Activated CD8-positive, alpha-beta memory T cell treated with anti-CD3 and anti-CD28 coated beads, Interleukin-2, amount 10 ng/mL, durations not matched to agents 7 days and 5 days (primary cell): ENCODE results near the gene LRRC75A. TPM values are rescaled to one million over a fixed set of nuclear protein-coding genes. Genes with fewer than 3 reads are reported as not detected.
"Not testable (repeated sequence)": the region's sequence is repeated elsewhere in the genome, so short reads cannot be mapped to it uniquely, and the experiment has no call there.

Experiments used
- ATAC-seq: fragments of 150-1000 bp; cut with Tn5 transposase; one replicate; pipeline ENCODE4 v1.10.0; 2021; ENCODE audit warnings: moderate library complexity
- CTCF ChIA-PET: fragments of 350-600 bp; sonication (Branson Sonifier 250); formaldehyde crosslinking; loops from one replicate; lab custom pipeline; 2021; ENCODE audit warnings: antibody characterized with exemption; lab: Charles Lee
- DNase-seq: peaks from one replicate; pipeline ENCODE4 v3.0.0-alpha.2; 2020
- H3K27ac Mint-ChIP-seq: one replicate; pipeline ENCODE4 v1.8.0; 2021; ENCODE audit warnings: mild to moderate bottlenecking, mixed read lengths
- H3K27me3 Mint-ChIP-seq: one replicate; pipeline ENCODE4 v1.8.0; 2021; ENCODE audit warnings: mixed read lengths
- H3K36me3 Mint-ChIP-seq: one replicate; pipeline ENCODE4 v1.8.0; 2021; ENCODE audit warnings: mild to moderate bottlenecking, mixed read lengths
- H3K4me1 Mint-ChIP-seq: one replicate; pipeline ENCODE4 v1.8.0; 2021; ENCODE audit warnings: mixed read lengths
- H3K4me3 Mint-ChIP-seq: one replicate; pipeline ENCODE4 v1.8.0; 2021; ENCODE audit warnings: mild to moderate bottlenecking, moderate library complexity, mixed read lengths
- H3K9me3 Mint-ChIP-seq: one replicate; pipeline ENCODE4 v1.8.0; 2022; ENCODE audit warnings: low read depth, mixed read lengths
- total RNA-seq, 2 experiments: library from RNA; stranded (reverse); gene quantifications; one replicate each; pipeline ENCODE4 v1.2.3, GENCODE V29; 2021

Gene LRRC75A
- total RNA-seq, 2 experiments from 2014 or later = 3.0 to 4.6 TPM

DNA sequence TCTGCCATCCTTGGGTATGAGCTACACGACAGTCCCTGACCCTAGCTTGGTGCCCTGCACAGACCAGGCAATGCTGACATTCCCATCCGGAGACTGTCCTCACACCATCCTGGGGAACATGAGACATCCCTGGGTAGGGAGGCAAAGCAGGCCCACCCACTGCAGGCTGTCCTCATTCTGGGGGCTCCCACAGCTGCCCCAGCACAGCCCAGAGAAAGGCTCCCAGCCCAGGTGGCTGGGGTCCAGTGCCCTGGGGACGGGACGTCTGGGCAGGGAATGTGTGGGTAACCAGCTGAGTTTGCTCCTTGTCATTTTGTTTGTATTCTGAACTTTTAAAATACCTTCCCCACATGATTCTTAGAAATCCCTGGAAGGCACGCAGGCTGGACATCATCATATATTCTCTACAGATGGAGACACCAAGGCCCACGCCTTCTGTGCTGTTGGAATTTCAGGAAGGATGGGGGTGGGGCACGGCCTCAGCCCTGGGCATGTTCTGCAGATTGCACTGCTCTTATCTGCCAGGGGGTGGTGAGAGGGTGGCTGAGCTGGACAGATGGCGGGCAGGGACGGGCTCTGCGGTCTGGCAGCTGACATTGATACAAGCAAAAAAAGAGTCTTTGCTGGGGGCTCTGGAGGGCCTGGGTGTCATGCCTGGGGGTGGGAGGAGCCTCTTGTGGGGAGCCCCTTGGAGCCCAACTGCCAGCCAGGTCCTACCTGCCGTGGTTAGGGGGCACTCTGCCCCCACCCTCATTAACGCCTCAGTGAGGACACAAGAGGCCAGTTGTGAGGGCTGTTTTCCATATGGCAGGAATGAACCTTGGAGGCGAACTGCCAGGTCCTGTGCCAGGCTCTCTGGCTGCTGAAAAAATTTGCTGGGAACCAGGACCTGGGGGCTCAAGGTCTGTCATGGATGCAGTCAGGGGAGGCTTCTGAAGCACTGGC, 28.4 kb downstream of the LRRC75A start:
- no peak overlapping the region for H3K27ac Mint-ChIP-seq
- CTCF ChIA-PET = no interaction called here
- H3K9me3 Mint-ChIP-seq = no peaks in the 10 kb centered on the region
- H3K4me1 Mint-ChIP-seq = no peaks in the 10 kb centered on the region
- peaks cover 1% of the 10 kb centered on the region for H3K36me3 Mint-ChIP-seq
- H3K27me3 Mint-ChIP-seq = no peaks in the 10 kb centered on the region
- no peak overlapping the region for H3K4me3 Mint-ChIP-seq
- DNase-seq (no peak), ATAC-seq (no peak)

GRCh38 chr17:16462070-16462864, 29.7 kb downstream of the LRRC75A start:
- H3K9me3 Mint-ChIP-seq = no peaks in the 10 kb centered on the region
- no peak for ATAC-seq
- H3K27me3 Mint-ChIP-seq = no peaks in the 10 kb centered on the region
- CTCF ChIA-PET = interaction anchor here (1.4 kb wide), 1 partner anchor 9 kb away, joined by 4 read pairs; no protein-coding TSS in a partner anchor
- H3K36me3 Mint-ChIP-seq = peaks cover 1% of the 10 kb centered on the region
- no peaks in the 10 kb centered on the region for H3K4me1 Mint-ChIP-seq
- no peak for DNase-seq
- no peak overlapping the region for H3K27ac Mint-ChIP-seq
- no peak overlapping the region for H3K4me3 Mint-ChIP-seq

DNA sequence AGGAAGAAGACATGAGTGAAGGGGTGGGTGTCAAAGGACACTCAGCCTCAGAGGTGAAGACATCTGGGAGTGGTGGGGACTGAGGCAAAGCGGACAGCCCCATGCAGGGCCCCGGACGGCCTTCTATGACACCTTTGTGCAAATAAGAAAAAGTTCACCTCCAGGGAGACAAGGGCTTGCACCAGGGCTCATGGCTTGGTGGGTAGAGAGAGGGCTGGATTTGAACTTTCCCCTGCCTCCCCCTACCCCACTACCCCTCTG, 30.5 kb downstream of the LRRC75A start:
- Mint-ChIP-seq H3K36me3 (peaks cover 1% of the 10 kb centered on the region), H3K9me3 (no peaks in the 10 kb centered on the region), H3K4me3 (no peak overlapping the region), H3K27me3 (no peaks in the 10 kb centered on the region), H3K4me1 (no peaks in the 10 kb centered on the region), H3K27ac (no peak overlapping the region)
- CTCF ChIA-PET = interaction anchor here (1.4 kb wide), 1 partner anchor 8 kb away, joined by 4 read pairs; no protein-coding TSS in a partner anchor
- no peak for ATAC-seq
- no peak for DNase-seq

- no peaks in the 10 kb centered on the region for H3K4me1 Mint-ChIP-seq
- peaks cover 1% of the 10 kb centered on the region for H3K36me3 Mint-ChIP-seq
- H3K27ac Mint-ChIP-seq = no peak overlapping the region
- ATAC-seq (no peak), DNase-seq (no peak)
- H3K4me3 Mint-ChIP-seq = no peak overlapping the region
- CTCF ChIA-PET = interaction anchor here (0.6 to 1.4 kb wide), 2 partner anchors 8 to 61 kb away, joined by 3 to 4 read pairs; no protein-coding TSS in a partner anchor
- no peaks in the 10 kb centered on the region for H3K27me3 Mint-ChIP-seq
- H3K9me3 Mint-ChIP-seq = no peaks in the 10 kb centered on the region
Observed at GRCh38 chr17:16460796-16461605, 31.0 kb downstream of the LRRC75A start.

- no peak for ATAC-seq
- H3K9me3 Mint-ChIP-seq = no peaks in the 10 kb centered on the region
- H3K4me1 Mint-ChIP-seq = no peaks in the 10 kb centered on the region
- H3K36me3 Mint-ChIP-seq = peaks cover 1% of the 10 kb centered on the region
- CTCF ChIA-PET = no interaction called here
- H3K27me3 Mint-ChIP-seq = no peaks in the 10 kb centered on the region
- no peak overlapping the region for H3K27ac Mint-ChIP-seq
- no peak for DNase-seq
- no peak overlapping the region for H3K4me3 Mint-ChIP-seq
Observed at GRCh38 chr17:16459855-16460550, 32.0 kb downstream of the LRRC75A start.

DNA sequence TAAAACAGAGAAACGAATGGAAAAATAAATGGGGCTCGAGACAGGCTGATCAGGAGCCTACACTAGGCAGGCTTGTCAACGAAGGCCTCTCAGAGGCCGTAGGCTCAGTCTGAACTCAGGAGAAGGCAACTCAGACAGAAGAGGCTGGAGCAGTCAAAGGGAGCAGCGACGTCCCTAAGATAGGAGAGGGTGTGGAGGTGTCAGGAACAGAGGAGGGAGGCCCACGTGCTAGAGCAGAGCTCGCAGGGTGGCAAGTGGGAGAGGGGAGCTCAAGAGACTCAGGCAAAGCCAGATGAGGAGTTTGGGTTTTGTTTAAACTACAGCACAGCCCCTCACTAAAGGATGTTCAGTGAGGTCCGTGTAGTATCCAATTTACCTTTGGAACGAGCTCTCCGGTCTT, 32.7 kb downstream of the LRRC75A start:
- Mint-ChIP-seq H3K27me3 (no peaks in the 10 kb centered on the region), H3K9me3 (no peaks in the 10 kb centered on the region), H3K4me1 (no peaks in the 10 kb centered on the region), H3K4me3 (no peak overlapping the region), H3K36me3 (peaks cover 1% of the 10 kb centered on the region), H3K27ac (peak overlapping the region; percentile 0)
- no peak for DNase-seq
- no peak for ATAC-seq
- CTCF ChIA-PET = interaction anchor here (1.1 kb wide), 1 partner anchor 62 kb away, joined by 5 read pairs; no protein-coding TSS in a partner anchor

DNA sequence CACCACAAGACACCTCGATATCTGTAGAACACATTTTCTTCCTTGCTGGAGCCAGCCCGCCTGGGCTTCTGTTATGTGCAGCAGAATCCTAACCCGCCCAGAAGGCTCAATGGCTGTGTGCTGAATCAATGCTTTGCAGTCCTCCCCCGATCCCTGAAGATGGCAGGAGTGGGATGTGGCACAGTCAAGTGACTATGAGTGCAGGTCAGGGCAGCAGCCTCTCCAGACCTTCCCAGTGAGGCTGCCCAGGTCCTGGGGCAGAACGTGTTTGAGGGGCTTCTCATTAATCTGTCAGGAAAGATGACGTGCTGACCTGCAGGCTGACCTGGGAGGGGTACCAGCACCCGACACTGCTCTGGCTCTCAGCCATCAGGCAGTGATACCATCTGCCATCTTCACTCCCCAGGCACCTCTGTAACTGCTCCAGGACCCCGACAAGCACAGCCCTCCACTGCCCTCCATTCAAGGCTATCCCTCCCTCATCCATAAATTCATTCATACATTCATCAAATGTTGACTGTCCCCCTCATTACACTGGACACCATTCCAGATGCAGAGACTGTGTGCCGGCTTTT, 35.2 kb downstream of the LRRC75A start:
- peak overlapping the region; percentile 24 for H3K27ac Mint-ChIP-seq
- H3K4me3 Mint-ChIP-seq = no peak overlapping the region
- no peaks in the 10 kb centered on the region for H3K27me3 Mint-ChIP-seq
- peaks cover 1% of the 10 kb centered on the region for H3K36me3 Mint-ChIP-seq
- no peak for ATAC-seq
- CTCF ChIA-PET = no interaction called here
- H3K9me3 Mint-ChIP-seq = no peaks in the 10 kb centered on the region
- no peak for DNase-seq
- peaks cover 3% of the 10 kb centered on the region for H3K4me1 Mint-ChIP-seq

DNA sequence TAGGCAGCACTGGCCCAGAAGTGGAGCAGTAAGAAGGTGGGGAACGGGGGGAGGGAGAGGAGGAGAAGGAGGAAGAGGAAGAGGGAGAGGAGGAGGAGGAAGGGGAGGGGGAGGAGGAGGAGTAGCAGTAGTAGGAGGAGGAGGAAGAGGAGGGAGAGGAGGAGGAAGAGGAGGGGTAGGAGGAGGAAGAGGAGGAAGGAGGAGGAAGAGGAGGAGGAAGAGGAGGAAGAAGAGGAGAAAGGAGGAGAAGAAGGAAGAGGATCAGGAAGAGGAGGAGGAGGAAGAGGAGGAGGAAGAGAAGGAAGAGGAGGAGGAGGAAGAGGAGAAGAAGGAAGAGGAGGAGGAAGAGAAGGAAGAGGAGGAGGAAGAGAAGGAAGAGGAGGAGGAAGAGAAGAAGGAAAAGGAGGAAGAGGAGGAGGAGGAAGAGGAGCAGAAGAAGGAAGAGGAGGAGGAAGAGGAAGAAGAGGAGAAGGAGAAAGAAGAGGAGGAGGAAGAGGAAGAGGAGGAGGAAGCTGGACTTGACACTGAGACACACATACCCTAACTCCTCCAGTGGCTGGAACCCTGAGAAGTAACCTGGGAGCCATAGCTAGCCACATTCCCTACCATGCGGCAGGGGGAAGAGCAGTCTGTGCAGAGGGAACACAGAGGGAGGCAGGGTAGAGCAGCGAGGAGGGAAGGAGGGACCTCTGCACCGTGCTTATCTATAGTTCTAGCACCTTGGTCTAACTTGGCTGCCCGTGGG, 35.8 kb downstream of the LRRC75A start:
- ATAC-seq (no peak), DNase-seq (no peak)
- no peaks in the 10 kb centered on the region for H3K9me3 Mint-ChIP-seq
- peaks cover 1% of the 10 kb centered on the region for H3K36me3 Mint-ChIP-seq
- peaks cover 3% of the 10 kb centered on the region for H3K4me1 Mint-ChIP-seq
- CTCF ChIA-PET = interaction anchor here (6.1 kb wide), 1 partner anchor 14 kb away, joined by 55 read pairs; no protein-coding TSS in a partner anchor
- H3K4me3 Mint-ChIP-seq = no peak overlapping the region
- peak overlapping the region; percentile 24 for H3K27ac Mint-ChIP-seq
- H3K27me3 Mint-ChIP-seq = no peaks in the 10 kb centered on the region

DNA sequence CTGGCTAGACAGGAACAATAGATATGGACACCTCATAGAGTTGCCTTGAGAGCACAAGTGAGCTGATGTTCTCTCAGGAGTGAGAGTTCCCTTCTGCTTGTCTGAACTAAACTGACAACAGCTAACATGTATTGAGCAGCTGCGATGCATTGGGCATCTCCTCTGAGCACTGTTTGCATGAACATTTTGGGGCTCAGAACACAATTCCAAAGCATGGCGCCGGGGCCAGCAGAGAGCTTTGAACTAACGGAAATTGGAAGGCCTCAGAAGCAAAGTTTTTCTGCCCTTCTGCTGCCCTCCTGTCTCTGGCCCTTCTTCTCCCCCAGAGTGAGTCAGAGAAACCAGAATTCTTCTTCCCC, 38.5 kb downstream of the LRRC75A start:
- peaks cover 11% of the 10 kb centered on the region for H3K4me1 Mint-ChIP-seq
- H3K36me3 Mint-ChIP-seq = peaks cover 6% of the 10 kb centered on the region
- DNase-seq (no peak), ATAC-seq (no peak)
- H3K27me3 Mint-ChIP-seq = no peaks in the 10 kb centered on the region
- no peak overlapping the region for H3K4me3 Mint-ChIP-seq
- CTCF ChIA-PET = interaction anchor here (0.7 to 6.1 kb wide), 21 partner anchors 9 to 136 kb away, joined by 3 to 63 read pairs (median 3); partner anchors contain the start of gene TRPV2
- peak overlapping the region; percentile 21 for H3K27ac Mint-ChIP-seq
- no peaks in the 10 kb centered on the region for H3K9me3 Mint-ChIP-seq

DNA sequence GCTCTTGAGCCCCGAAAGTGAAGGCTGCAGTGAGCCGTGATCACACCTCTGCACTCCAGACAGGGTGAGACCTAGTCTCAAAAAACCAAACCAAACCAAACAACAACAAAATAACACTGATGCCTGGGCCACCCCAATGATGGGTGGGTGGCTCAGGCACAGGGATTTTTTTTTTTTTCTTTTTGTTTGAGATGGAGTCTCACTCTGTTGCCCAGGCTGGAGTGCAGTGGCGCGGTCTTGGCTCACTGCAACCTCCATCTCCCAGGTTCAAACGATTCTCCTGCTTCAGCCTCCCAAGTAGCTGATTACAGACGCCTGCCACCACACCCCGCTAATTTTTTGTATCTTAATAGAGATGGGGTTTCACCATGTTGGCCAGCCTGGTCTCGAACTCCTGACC, 39.7 kb downstream of the LRRC75A start:
- H3K27me3 Mint-ChIP-seq, H3K27ac Mint-ChIP-seq, H3K9me3 Mint-ChIP-seq, DNase-seq, H3K4me3 Mint-ChIP-seq, ATAC-seq: not testable (repeated sequence)
- Mint-ChIP-seq H3K4me1 (peaks cover 19% of the 10 kb centered on the region), H3K36me3 (peaks cover 11% of the 10 kb centered on the region)
- CTCF ChIA-PET = interaction anchor here (0.5 to 6.1 kb wide), 12 partner anchors 10 to 137 kb away, joined by 3 to 63 read pairs (median 4); no protein-coding TSS in a partner anchor

DNA sequence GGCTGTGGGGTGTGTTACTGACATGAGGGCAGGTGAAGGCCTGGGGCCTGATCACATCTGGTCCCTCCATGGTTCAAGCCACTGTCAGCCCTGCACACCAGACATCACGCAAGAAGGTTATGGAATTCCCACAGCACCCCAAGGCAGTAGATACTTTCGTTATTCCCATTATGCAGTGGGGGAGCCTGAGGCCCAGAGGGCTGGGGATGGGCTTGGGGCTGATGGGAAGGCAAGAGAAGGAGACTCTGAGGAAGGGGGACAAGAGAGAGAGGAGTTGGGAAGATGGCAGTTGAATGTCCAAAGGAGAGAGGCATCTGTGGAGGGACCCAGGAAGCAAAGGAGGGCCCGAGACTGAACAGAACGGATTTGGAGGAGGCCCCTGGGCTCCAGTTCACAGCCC, 42.0 kb downstream of the LRRC75A start:
- no peak overlapping the region for H3K27ac Mint-ChIP-seq
- H3K4me3 Mint-ChIP-seq = no peak overlapping the region
- ATAC-seq = no peak
- peaks cover 24% of the 10 kb centered on the region for H3K4me1 Mint-ChIP-seq
- CTCF ChIA-PET = interaction anchor here (1.0 to 6.1 kb wide), 3 partner anchors 8 to 66 kb away, joined by 3 to 55 read pairs (median 4); partner anchors contain the start of gene TRPV2
- no peaks in the 10 kb centered on the region for H3K9me3 Mint-ChIP-seq
- H3K27me3 Mint-ChIP-seq = no peaks in the 10 kb centered on the region
- peaks cover 20% of the 10 kb centered on the region for H3K36me3 Mint-ChIP-seq
- no peak for DNase-seq
